K562 (cell line): ENCODE measurements around the gene ZCCHC8.

Experiments
- PRPF4 ChIP-seq: fragments of 200-400 bp; formaldehyde crosslinking; IDR thresholded peaks from one replicate; pipeline ENCODE4 v1.6.1; 2017; ENCODE audit warnings: low read length, low read depth, mild to moderate bottlenecking; ENCODE audit not compliant: insufficient read depth, poor library complexity, severe bottlenecking
- TAF1 ChIP-seq: IDR thresholded peaks from 2 replicates; pipeline ENCODE4 v1.6.1; 2011; ENCODE audit warnings: mild to moderate bottlenecking, low read length, moderate library complexity; ENCODE audit not compliant: insufficient read depth, control insufficient read depth, severe bottlenecking; ENCODE audit errors: extremely low read depth
- TF ChIP-seq, protein P1 (sequence below): fragments of 250-450 bp; sonication (Bioruptor Pico); IDR thresholded peaks from 2 replicates; pipeline ENCODE4 v1.5.0; 2020; ENCODE audit warnings: mild to moderate bottlenecking, borderline replicate concordance
- TF ChIP-seq, protein P2 (sequence below), 2 experiments: IDR thresholded peaks; 2 replicates each; pipeline ENCODE4 v1.6.1; 2011; ENCODE audit warnings: borderline replicate concordance in 1 of 2, control low read depth in 1 of 2, low read depth in 1 of 2, low read length in 1 of 2, mild to moderate bottlenecking in 1 of 2, mixed read lengths in 1 of 2, moderate library complexity in 1 of 2; ENCODE audit not compliant: insufficient read depth in 1 of 2, insufficient read length in 1 of 2, poor library complexity in 1 of 2, severe bottlenecking in 1 of 2; ENCODE audit errors: extremely low read depth in 1 of 2

DNA sequence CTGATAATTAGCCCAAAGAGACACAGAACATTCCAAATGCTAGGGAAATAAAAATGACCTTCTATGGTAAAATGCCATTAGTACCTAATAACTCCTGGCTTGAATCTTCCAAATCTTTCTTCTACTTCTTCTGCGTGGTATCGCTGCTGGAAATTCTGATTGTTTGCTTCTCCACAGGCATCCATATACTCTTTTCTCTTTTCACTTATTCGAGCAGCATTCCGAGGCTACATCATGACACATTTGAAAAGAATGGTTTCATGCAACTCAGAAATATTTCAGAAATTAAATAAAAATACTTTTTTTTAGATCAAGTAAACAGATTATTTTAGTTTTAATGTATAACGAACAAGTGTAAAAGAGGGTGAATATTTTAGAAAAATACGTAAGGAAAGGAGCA lies 18.9 kb downstream of the ZCCHC8 start:
- no peak for TF ChIP-seq TAF1
- no peak for TF ChIP-seq PRPF4
- TF ChIP-seq, protein P1, sequence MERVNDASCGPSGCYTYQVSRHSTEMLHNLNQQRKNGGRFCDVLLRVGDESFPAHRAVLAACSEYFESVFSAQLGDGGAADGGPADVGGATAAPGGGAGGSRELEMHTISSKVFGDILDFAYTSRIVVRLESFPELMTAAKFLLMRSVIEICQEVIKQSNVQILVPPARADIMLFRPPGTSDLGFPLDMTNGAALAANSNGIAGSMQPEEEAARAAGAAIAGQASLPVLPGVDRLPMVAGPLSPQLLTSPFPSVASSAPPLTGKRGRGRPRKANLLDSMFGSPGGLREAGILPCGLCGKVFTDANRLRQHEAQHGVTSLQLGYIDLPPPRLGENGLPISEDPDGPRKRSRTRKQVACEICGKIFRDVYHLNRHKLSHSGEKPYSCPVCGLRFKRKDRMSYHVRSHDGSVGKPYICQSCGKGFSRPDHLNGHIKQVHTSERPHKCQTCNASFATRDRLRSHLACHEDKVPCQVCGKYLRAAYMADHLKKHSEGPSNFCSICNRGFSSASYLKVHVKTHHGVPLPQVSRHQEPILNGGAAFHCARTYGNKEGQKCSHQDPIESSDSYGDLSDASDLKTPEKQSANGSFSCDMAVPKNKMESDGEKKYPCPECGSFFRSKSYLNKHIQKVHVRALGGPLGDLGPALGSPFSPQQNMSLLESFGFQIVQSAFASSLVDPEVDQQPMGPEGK (CRISPR knock-in tag) = no peak
- TF ChIP-seq, protein P2, sequence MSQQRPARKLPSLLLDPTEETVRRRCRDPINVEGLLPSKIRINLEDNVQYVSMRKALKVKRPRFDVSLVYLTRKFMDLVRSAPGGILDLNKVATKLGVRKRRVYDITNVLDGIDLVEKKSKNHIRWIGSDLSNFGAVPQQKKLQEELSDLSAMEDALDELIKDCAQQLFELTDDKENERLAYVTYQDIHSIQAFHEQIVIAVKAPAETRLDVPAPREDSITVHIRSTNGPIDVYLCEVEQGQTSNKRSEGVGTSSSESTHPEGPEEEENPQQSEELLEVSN (IDR thresholded peaks at IDR 0.05; ENCODE audit: borderline replicate concordance in 1 of 2, extremely low read depth in 1 of 2, insufficient read depth in 1 of 2, insufficient read length in 1 of 2, low read depth in 1 of 2, low read length in 1 of 2, poor library complexity in 1 of 2, severe bottlenecking in 1 of 2) = no peak
